ENCODE measurements around the gene ALOX15.
"Not testable (repeated sequence)": the region's sequence is repeated elsewhere in the genome, so short reads cannot be mapped to it uniquely, and the experiment has no call there.

GRCh38 chr17:4655933-4656332, 14.5 kb upstream of the ALOX15 start:
- not testable (repeated sequence) for TF ChIP-seq POLR2AphosphoS5, POLR2A (IDR thresholded peaks at IDR 0.05; ENCODE audit: low read depth, low read length)
